PC-9 (cell line): ENCODE results near the gene ZWINT. TPM values are rescaled to one million over a fixed set of nuclear protein-coding genes. Genes with fewer than 3 reads are reported as not detected.

ENCODE experiments used
- BruUV-seq: library from RNA; stranded (reverse); fragments of 400-500 nt; replicated peaks from 2 replicates; lab custom pipeline; 2021; lab: Mats Ljungman, UMichigan
- CTCF ChIA-PET: fragments of 300-600 bp; sonication (Branson Sonifier 250); formaldehyde crosslinking; loops from one replicate; lab custom pipeline; 2022; ENCODE audit warnings: antibody characterized with exemption; lab: Charles Lee
- POLR2A ChIA-PET: fragments of 300-600 bp; sonication (Branson Sonifier 250); formaldehyde crosslinking; loops from one replicate; lab custom pipeline; 2022; ENCODE audit warnings: antibody characterized with exemption; ENCODE audit not compliant: unreplicated experiment; lab: Charles Lee
- DNase-seq, 2 experiments: peaks; one replicate each; pipeline versions ENCODE4 v3.0.0 to v3.0.0-alpha.2; 2015 to 2022; ENCODE audit warnings: mixed read lengths in 1 of 2
- H2AFZ ChIP-seq: fragments of 200-600 bp; sonication (generic); 2 replicates; pipeline ENCODE4 v1.8.1; 2017; ENCODE audit warnings: antibody characterized with exemption
- H3F3A ChIP-seq: fragments of 200-600 bp; sonication (generic); 2 replicates; pipeline ENCODE4 v1.8.1; 2017; ENCODE audit warnings: antibody characterized with exemption, mild to moderate bottlenecking, low read depth; ENCODE audit not compliant: insufficient read depth
- H3K27ac ChIP-seq: fragments of 200-600 bp; sonication (generic); 2 replicates; pipeline ENCODE4 v1.6.1; 2016; ENCODE audit warnings: mixed run types
- H3K27me3 ChIP-seq: fragments of 200-600 bp; sonication (generic); 2 replicates; pipeline ENCODE4 v1.6.1; 2016; ENCODE audit warnings: low read depth, mixed run types; ENCODE audit not compliant: insufficient read depth
- H3K36me3 ChIP-seq: fragments of 200-600 bp; sonication (generic); 2 replicates; pipeline ENCODE4 v1.6.1; 2016; ENCODE audit warnings: low read depth, mixed run types
- H3K4me1 ChIP-seq: fragments of 200-600 bp; sonication (generic); replicated peaks from 2 replicates; pipeline ENCODE4 v1.6.1; 2016; ENCODE audit warnings: mixed run types; ENCODE audit not compliant: insufficient read depth
- H3K4me2 ChIP-seq: fragments of 200-600 bp; sonication (generic); 2 replicates; pipeline ENCODE4 v1.6.1; 2017; ENCODE audit warnings: mixed run types
- H3K4me3 ChIP-seq: fragments of 200-600 bp; sonication (generic); 2 replicates; pipeline ENCODE4 v1.6.1; 2016; ENCODE audit warnings: mixed run types
- H3K79me2 ChIP-seq: fragments of 200-600 bp; sonication (generic); 2 replicates; pipeline ENCODE4 v1.6.1; 2017; ENCODE audit warnings: low read depth, mixed run types
- H3K9me2 ChIP-seq: fragments of 200-600 bp; sonication (generic); 2 replicates; pipeline ENCODE4 v1.8.1; 2017; ENCODE audit warnings: mild to moderate bottlenecking; ENCODE audit not compliant: insufficient read depth
- H3K9me3 ChIP-seq: fragments of 200-600 bp; sonication (generic); 2 replicates; pipeline ENCODE4 v1.8.1; 2016; ENCODE audit warnings: low read depth; ENCODE audit not compliant: insufficient read depth
- H4K20me1 ChIP-seq: fragments of 200-600 bp; sonication (generic); 2 replicates; pipeline ENCODE4 v1.8.1; 2017; ENCODE audit not compliant: insufficient read depth
- CTCF ChIP-seq: fragments of 200-600 bp; sonication (generic); conservative IDR thresholded peaks from 2 replicates; pipeline ENCODE4 v1.6.1; 2017; ENCODE audit warnings: mixed run types, antibody characterized with exemption, mild to moderate bottlenecking, moderate library complexity
- EZH2 ChIP-seq: fragments of 200-600 bp; sonication (generic); IDR thresholded peaks from 2 replicates; pipeline ENCODE4 v1.8.0; 2017; ENCODE audit warnings: antibody characterized with exemption, low read depth
- intact Hi-C: fragments of 100-400 bp; cut with micrococcal nuclease; formaldehyde crosslinking; loops from one replicate; pipeline ENCODE4 v1.10.0; 2022; ENCODE audit not compliant: unreplicated experiment
- total RNA-seq: library from RNA; stranded (reverse); gene quantifications from 2 replicates; pipeline ENCODE4 v1.2.3, GENCODE V29; 2021

Gene ZWINT
- total RNA-seq, 1 experiment from 2014 or later: 102 TPM

GRCh38 chr10:56370217-56371113, 9.4 kb upstream of the ZWINT start:
- no TSS peak for BruUV-seq
- H3K9me3 ChIP-seq: peaks cover 17% of the 10 kb centered on the region; the same call in 1 of the 2 replicates
- H3K4me2 ChIP-seq: no peak overlapping the region
- no peaks in the 10 kb centered on the region for H3K27me3 ChIP-seq
- H3K9me2 ChIP-seq: no peaks in the 10 kb centered on the region
- no peaks in the 10 kb centered on the region for H4K20me1 ChIP-seq
- H3K4me1 ChIP-seq: no peaks in the 10 kb centered on the region
- intact Hi-C loops: no loop called here
- no peak overlapping the region for H3K4me3 ChIP-seq
- CTCF ChIA-PET: no interaction called here
- POLR2A ChIA-PET: no interaction called here
- no peak overlapping the region for H3K27ac ChIP-seq
- no peaks in the 10 kb centered on the region for H3F3A ChIP-seq
- no peak for TF ChIP-seq CTCF
- TF ChIP-seq EZH2: no peak
- no peak for DNase-seq
- no peaks in the 10 kb centered on the region for H3K36me3 ChIP-seq
- H2AFZ ChIP-seq: no peak overlapping the region
- H3K79me2 ChIP-seq: no peaks in the 10 kb centered on the region

GRCh38 chr10:56360583-56360966, 484 bp downstream of the ZWINT start:
- no peaks in the 10 kb centered on the region for H4K20me1 ChIP-seq
- H3K4me1 ChIP-seq: peaks cover 14% of the 10 kb centered on the region
- peak overlapping the region; percentile 74 for H3K4me3 ChIP-seq
- H3K36me3 ChIP-seq: peaks cover 12% of the 10 kb centered on the region
- no peaks in the 10 kb centered on the region for H3F3A ChIP-seq
- POLR2A ChIA-PET: no interaction called here
- intact Hi-C loops: no loop called here
- H3K9me3 ChIP-seq: no peaks in the 10 kb centered on the region
- H3K79me2 ChIP-seq: peaks cover 14% of the 10 kb centered on the region
- peak overlapping the region; percentile 83 for H3K4me2 ChIP-seq
- no peak overlapping the region for H3K27ac ChIP-seq
- H2AFZ ChIP-seq: peak overlapping the region; percentile 96
- no peak for DNase-seq
- no peaks in the 10 kb centered on the region for H3K27me3 ChIP-seq
- no peaks in the 10 kb centered on the region for H3K9me2 ChIP-seq
- CTCF ChIA-PET: no interaction called here
- BruUV-seq: no TSS peak
- no peak for TF ChIP-seq EZH2
- no peak for TF ChIP-seq CTCF

- H3K4me3 ChIP-seq: peak overlapping the region; percentile 74; the same call in 1 of the 2 replicates
- ChIA-PET CTCF (no interaction called here), POLR2A (no interaction called here)
- no peaks in the 10 kb centered on the region for H3K9me3 ChIP-seq
- no peaks in the 10 kb centered on the region for H3K9me2 ChIP-seq
- H3K4me1 ChIP-seq: peaks cover 14% of the 10 kb centered on the region
- H3F3A ChIP-seq: no peaks in the 10 kb centered on the region
- H3K27me3 ChIP-seq: no peaks in the 10 kb centered on the region
- peak overlapping the region; percentile 83 for H3K4me2 ChIP-seq
- H3K79me2 ChIP-seq: peaks cover 14% of the 10 kb centered on the region
- DNase-seq: no peak
- intact Hi-C loops: no loop called here
- TF ChIP-seq CTCF (no peak), EZH2 (no peak)
- H4K20me1 ChIP-seq: no peaks in the 10 kb centered on the region
- no peak overlapping the region for H2AFZ ChIP-seq
- no peak overlapping the region for H3K27ac ChIP-seq
- TSS peak; percentile 41 for BruUV-seq
- peaks cover 12% of the 10 kb centered on the region for H3K36me3 ChIP-seq
These were observed 1.2 kb downstream of the ZWINT start for GRCh38 chr10:56359837-56360236.
